Common myeloid progenitor, CD34-positive (primary cell): ENCODE measurements around the gene GALNT2.

Experiments
- CTCF ChIA-PET: fragments of 350-600 bp; sonication (Branson Sonifier 250); formaldehyde crosslinking; loops from one replicate; lab custom pipeline; 2021; ENCODE audit warnings: antibody characterized with exemption; lab: Charles Lee
- POLR2A ChIA-PET: fragments of 350-600 bp; sonication (Branson Sonifier 250); formaldehyde crosslinking; loops from one replicate; lab custom pipeline; 2021; ENCODE audit warnings: antibody characterized with exemption; lab: Charles Lee
- DNase-seq, 3 donors: peaks; one replicate each; pipeline versions ENCODE4 v3.0.0 to v3.0.0-alpha.2; 2013
- H3K27ac ChIP-seq, 2 experiments: 1 replicate in 1 of 2; 2 replicates in 1 of 2; pipeline ENCODE4 v1.7.0; 2013; ENCODE audit warnings: inconsistent platforms in 2 of 2, low read length in 2 of 2, mild to moderate bottlenecking in 2 of 2, low read depth in 1 of 2, moderate library complexity in 1 of 2; ENCODE audit not compliant: severe bottlenecking in 2 of 2, insufficient read depth in 1 of 2, poor library complexity in 1 of 2
- H3K27me3 ChIP-seq, 5 experiments: replicated peaks in 2 of 5; 1 replicate in 3 of 5; 2 replicates in 2 of 5; pipeline versions ENCODE4 v1.6.1 to v1.7.0; 2013; ENCODE audit warnings: low read length in 4 of 5, mild to moderate bottlenecking in 2 of 5, moderate library complexity in 2 of 5, inconsistent platforms in 1 of 5; ENCODE audit not compliant: insufficient read depth in 5 of 5, control insufficient read depth in 4 of 5
- H3K36me3 ChIP-seq, 4 experiments: 1 replicate in 2 of 4; 2 replicates in 2 of 4; pipeline versions ENCODE4 v1.6.1 to v1.7.0; 2013; ENCODE audit warnings: low read length in 3 of 4, control low read depth in 1 of 4, mild to moderate bottlenecking in 1 of 4; ENCODE audit not compliant: control insufficient read depth in 4 of 4, insufficient read depth in 4 of 4
- H3K4me1 ChIP-seq, 4 experiments: 1 replicate in 3 of 4; 2 replicates in 1 of 4; pipeline versions ENCODE4 v1.6.1 to v1.7.1; 2013; ENCODE audit warnings: low read length in 3 of 4, mild to moderate bottlenecking in 3 of 4, control low read depth in 1 of 4, inconsistent platforms in 1 of 4, moderate library complexity in 1 of 4; ENCODE audit not compliant: control insufficient read depth in 4 of 4, insufficient read depth in 4 of 4; ENCODE audit errors: control extremely low read depth in 1 of 4
- H3K4me3 ChIP-seq, 7 experiments: 1 replicate in 4 of 7; 2 replicates in 3 of 7; pipeline versions ENCODE4 v1.5.1 to v1.7.0; 2013; ENCODE audit warnings: mild to moderate bottlenecking in 7 of 7, low read length in 6 of 7, moderate library complexity in 6 of 7, inconsistent platforms in 2 of 7, low read depth in 2 of 7, control low read depth in 1 of 7; ENCODE audit not compliant: insufficient read depth in 4 of 7, control insufficient read depth in 1 of 7; ENCODE audit errors: extremely low read depth in 1 of 7
- H3K9me3 ChIP-seq, 5 experiments: 1 replicate in 4 of 5; 2 replicates in 1 of 5; pipeline versions ENCODE4 v1.6.1 to v1.7.1; 2013; ENCODE audit warnings: low read length in 4 of 5, mild to moderate bottlenecking in 2 of 5, inconsistent platforms in 1 of 5, low read depth in 1 of 5, moderate library complexity in 1 of 5; ENCODE audit not compliant: control insufficient read depth in 4 of 5, insufficient read depth in 2 of 5; ENCODE audit errors: control extremely low read depth in 1 of 5
- WGBS: methylation state at CpG from one replicate; pipeline ENCODE4 v1.1.5; 2013; ENCODE audit not compliant: insufficient coverage; 5-methylcytosine and 5-hydroxymethylcytosine counted together

GALNT2 gene

DNA sequence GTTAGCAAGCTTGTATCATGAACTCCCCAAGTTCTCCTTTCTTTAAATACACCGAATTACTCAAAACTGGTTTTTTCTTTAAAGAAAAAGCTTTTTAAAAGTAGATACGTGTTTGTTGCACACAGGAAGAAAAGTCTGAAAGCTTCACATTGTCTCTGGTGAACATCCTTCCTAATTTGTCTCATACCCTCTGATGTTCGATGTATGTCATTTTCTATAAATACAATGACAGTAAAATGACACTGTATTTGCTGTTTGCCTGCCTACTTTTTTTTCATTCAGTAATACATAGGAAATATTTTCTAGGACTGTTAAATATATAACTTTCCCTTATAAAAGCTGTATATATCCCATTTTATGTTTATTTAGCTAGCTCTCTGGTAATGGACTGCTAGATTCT is 153.9 kb downstream of the GALNT2 start:
- no peak overlapping the region for H3K4me3 ChIP-seq
- 100% methylated on average over 1 of the region's 3 CpGs for WGBS
- CTCF ChIA-PET = interaction anchor here (0.5 to 2.0 kb wide), 8 partner anchors 11 to 560 kb away, joined by 3 to 5 read pairs (median 3); no protein-coding TSS in a partner anchor
- H3K27me3 ChIP-seq = no peaks in the 10 kb centered on the region
- POLR2A ChIA-PET = no interaction called here
- H3K36me3 ChIP-seq = peaks cover 0 to 5% (median 0%) of the 10 kb centered on the region in 4 experiments
- peaks cover 0 to 3% (median 0%) of the 10 kb centered on the region in 5 experiments for H3K9me3 ChIP-seq
- peaks cover 0 to 9% (median 3%) of the 10 kb centered on the region in 4 experiments for H3K4me1 ChIP-seq
- H3K27ac ChIP-seq = no peak overlapping the region
- no peak for DNase-seq

GRCh38 chr1:230222678-230223077 is 155.6 kb downstream of the GALNT2 start:
- CTCF ChIA-PET = interaction anchor here (1.1 to 1.8 kb wide), 7 partner anchors 10 to 77 kb away, joined by 3 read pairs; no protein-coding TSS in a partner anchor
- POLR2A ChIA-PET = no interaction called here
- WGBS = no CpG with 5 or more reads among the region's 2 CpGs
- Histone ChIP-seq H3K4me1 (peaks cover 0 to 9% (median 1%) of the 10 kb centered on the region in 4 experiments), H3K9me3 (peaks cover 0 to 3% (median 0%) of the 10 kb centered on the region in 5 experiments), H3K27ac (no peak overlapping the region), H3K27me3 (no peaks in the 10 kb centered on the region), H3K4me3 (no peak overlapping the region), H3K36me3 (peaks cover 0 to 5% (median 2%) of the 10 kb centered on the region in 4 experiments)
- DNase-seq = peak in 2 of 3 donors; percentile 33 to 38

DNA sequence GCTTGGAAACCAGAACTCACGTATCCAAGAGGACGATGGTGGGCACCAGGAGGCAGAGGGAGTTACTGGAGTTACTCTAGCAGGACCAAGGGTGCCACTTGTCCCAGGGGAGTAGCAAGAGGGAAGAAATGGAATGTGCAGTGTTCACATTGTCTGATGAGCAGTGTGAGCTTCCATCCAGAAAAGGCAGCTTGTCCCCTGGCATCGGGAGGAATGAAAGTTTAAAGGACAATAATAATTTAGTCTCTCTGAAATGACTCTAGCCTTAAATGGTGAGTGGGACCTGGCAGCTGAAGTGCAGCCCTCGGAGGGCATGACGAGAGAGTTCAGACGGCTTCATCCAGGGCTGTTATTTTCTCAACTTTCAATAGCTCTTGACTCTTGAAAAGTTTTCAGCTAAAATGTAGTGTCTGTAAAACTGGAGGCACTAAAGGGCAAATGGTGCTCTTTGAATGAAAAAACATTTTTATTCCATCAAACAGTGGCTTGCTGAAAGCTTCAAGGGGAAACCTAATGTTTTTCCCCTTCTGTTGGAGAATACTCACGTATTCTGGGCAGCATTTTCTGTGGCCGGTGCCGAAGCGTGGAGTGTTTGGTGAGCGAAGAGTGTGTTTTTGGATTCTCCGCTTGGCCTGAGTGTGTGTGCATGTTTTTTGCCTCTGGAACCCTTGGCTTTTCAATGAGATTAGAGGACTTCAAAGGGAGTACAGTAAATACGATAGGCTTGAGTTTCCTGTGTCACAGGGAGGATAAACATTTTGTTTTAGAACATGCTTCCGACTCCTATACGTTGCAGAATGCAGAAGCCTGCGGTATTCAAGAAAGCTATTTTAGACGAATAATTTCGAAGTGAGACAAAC is 157.3 kb downstream of the GALNT2 start:
- Histone ChIP-seq H3K4me1 (peaks cover 0 to 9% (median 1%) of the 10 kb centered on the region in 4 experiments), H3K36me3 (peaks cover 0 to 3% (median 1%) of the 10 kb centered on the region in 4 experiments), H3K9me3 (no peaks in the 10 kb centered on the region), H3K4me3 (no peak overlapping the region), H3K27me3 (no peaks in the 10 kb centered on the region), H3K27ac (no peak overlapping the region)
- DNase-seq = no peak
- POLR2A ChIA-PET = interaction anchor here (1.7 kb wide), 1 partner anchor 19 kb away, joined by 4 read pairs; no protein-coding TSS in a partner anchor
- CTCF ChIA-PET = interaction anchor here (0.7 to 1.6 kb wide), 7 partner anchors 11 to 566 kb away, joined by 3 to 4 read pairs (median 3); no protein-coding TSS in a partner anchor
- WGBS = 99% methylated on average over 12 of the region's 18 CpGs

GRCh38 chr1:230226007-230226800 is 159.2 kb downstream of the GALNT2 start:
- no peaks in the 10 kb centered on the region for H3K27me3 ChIP-seq
- H3K9me3 ChIP-seq = no peaks in the 10 kb centered on the region
- H3K4me1 ChIP-seq = peaks cover 0 to 3% (median 1%) of the 10 kb centered on the region in 4 experiments
- H3K36me3 ChIP-seq = peaks cover 0 to 5% (median 4%) of the 10 kb centered on the region in 4 experiments
- POLR2A ChIA-PET = no interaction called here
- 95% methylated on average over 10 of the region's 16 CpGs for WGBS
- no peak overlapping the region for H3K27ac ChIP-seq
- no peak overlapping the region for H3K4me3 ChIP-seq
- CTCF ChIA-PET = interaction anchor here (1.1 to 1.6 kb wide), 3 partner anchors 15 to 567 kb away, joined by 3 read pairs; no protein-coding TSS in a partner anchor
- DNase-seq = no peak

GRCh38 chr1:230226814-230227213 is 159.8 kb downstream of the GALNT2 start:
- peaks cover 0 to 5% (median 5%) of the 10 kb centered on the region in 4 experiments for H3K36me3 ChIP-seq
- no peak for DNase-seq
- H3K9me3 ChIP-seq = no peaks in the 10 kb centered on the region
- H3K4me1 ChIP-seq = peaks cover 0 to 3% (median 0%) of the 10 kb centered on the region in 4 experiments
- H3K27ac ChIP-seq = no peak overlapping the region
- H3K4me3 ChIP-seq = no peak overlapping the region
- H3K27me3 ChIP-seq = no peaks in the 10 kb centered on the region
- CTCF ChIA-PET = interaction anchor here (1.3 to 1.5 kb wide), 2 partner anchors 12 to 43 kb away, joined by 3 to 4 read pairs; no protein-coding TSS in a partner anchor
- POLR2A ChIA-PET = no interaction called here

- POLR2A ChIA-PET = no interaction called here
Observed at GRCh38 chr1:230228236-230228897, 161.3 kb downstream of the GALNT2 start.

More at GRCh38 chr1:230228236-230228897, 161.3 kb downstream of the GALNT2 start:
- peaks cover 0 to 5% (median 5%) of the 10 kb centered on the region in 4 experiments for H3K36me3 ChIP-seq
- no peaks in the 10 kb centered on the region for H3K27me3 ChIP-seq
- peaks cover 0 to 3% (median 0%) of the 10 kb centered on the region in 4 experiments for H3K4me1 ChIP-seq
- no peak overlapping the region for H3K27ac ChIP-seq
- H3K4me3 ChIP-seq = no peak overlapping the region
- WGBS = 100% methylated on average over 3 of the region's 9 CpGs
- CTCF ChIA-PET = interaction anchor here (1.5 to 1.6 kb wide), 2 partner anchors 13 to 42 kb away, joined by 3 read pairs; no protein-coding TSS in a partner anchor
- no peak for DNase-seq
- no peaks in the 10 kb centered on the region for H3K9me3 ChIP-seq
